ENCODE results near the gene NUDT16L1.
"Not testable (repeated sequence)": the region's sequence is repeated elsewhere in the genome, so short reads cannot be mapped to it uniquely, and the experiment has no call there.

The NUDT16L1 gene

DNA sequence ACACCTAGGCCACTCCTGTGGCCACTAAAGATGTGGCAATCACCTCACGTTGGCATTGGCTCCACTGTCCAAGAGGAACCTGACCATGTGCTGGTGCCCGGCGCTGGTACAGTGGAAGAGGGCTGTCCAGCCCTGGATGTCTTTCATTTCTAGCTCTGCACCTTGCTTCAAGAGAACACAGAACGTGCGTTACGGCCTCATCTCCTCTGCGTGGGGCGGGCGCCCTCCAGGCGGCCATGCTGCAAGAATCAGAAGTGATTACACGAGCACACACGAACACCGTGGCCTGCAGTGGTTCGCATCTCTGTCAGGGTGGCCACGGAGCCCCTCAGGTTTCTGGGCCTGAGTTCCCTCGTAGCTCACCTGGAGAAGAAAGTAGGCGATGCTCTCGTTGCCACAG is 33.3 kb downstream of the NUDT16L1 start:
- no peak for DNase-seq

GRCh38 chr16:4728676-4729075 is 35.3 kb downstream of the NUDT16L1 start:
- no peak for DNase-seq

DNA sequence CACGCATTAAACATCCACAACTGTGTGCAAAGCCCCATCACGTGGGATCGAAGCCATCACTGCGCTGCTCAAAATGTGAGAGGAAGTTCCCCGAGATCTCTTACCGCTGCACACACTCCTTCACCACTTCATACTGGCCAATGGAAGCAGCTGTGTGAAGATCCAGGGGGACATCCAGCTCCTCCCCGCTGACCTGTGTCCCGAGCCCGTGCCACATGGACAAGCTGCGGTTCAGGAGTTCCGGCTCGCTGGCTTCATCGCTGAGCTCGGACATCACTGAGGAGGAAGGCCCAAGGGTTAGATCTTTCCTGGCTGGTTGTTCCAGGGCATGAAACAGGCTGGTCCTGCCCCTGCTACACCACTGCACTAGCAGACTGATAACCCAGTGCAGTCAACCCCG is 36.5 kb downstream of the NUDT16L1 start:
- no peak for DNase-seq

DNA sequence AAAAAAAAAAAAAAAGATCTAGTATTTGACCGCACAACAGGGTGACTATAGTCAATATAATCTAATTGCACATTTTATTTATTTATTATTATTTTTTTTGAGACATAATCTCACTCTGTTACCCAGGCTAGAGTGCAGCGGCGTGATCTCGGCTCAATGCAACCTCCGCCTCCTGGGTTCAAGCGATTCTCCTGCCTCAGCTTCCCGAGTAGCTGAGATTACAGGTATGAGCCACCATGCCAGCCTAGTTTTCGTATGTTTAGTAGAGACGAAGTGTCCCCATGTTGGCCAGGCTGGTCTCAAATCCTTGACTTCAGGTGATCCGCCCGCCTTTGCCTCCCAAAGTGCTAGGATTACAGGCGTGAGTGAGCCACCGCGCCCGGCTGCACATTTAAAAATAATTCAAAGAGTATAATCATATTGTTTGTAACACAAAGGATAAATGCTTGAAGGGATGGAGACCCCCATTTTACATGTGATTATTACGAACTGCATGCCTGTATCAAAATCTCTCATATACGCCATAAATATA is 39.9 kb downstream of the NUDT16L1 start:
- no peak for DNase-seq

DNA sequence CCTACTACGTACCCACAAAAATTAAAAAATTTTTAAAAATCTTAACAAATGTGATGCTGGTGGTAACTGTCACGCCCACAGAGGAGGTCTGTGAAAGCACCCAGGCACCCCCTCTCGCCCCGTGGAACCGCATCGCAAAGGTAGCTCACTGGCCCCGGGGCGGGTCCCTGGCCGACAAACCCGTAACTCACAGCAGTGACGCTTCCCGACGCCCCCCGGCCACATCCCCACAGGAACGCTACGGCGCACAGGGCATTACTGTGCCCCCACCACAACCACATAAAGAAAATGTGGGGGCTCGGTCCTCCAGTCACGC is 40.3 kb downstream of the NUDT16L1 start:
- no peak for DNase-seq

DNA sequence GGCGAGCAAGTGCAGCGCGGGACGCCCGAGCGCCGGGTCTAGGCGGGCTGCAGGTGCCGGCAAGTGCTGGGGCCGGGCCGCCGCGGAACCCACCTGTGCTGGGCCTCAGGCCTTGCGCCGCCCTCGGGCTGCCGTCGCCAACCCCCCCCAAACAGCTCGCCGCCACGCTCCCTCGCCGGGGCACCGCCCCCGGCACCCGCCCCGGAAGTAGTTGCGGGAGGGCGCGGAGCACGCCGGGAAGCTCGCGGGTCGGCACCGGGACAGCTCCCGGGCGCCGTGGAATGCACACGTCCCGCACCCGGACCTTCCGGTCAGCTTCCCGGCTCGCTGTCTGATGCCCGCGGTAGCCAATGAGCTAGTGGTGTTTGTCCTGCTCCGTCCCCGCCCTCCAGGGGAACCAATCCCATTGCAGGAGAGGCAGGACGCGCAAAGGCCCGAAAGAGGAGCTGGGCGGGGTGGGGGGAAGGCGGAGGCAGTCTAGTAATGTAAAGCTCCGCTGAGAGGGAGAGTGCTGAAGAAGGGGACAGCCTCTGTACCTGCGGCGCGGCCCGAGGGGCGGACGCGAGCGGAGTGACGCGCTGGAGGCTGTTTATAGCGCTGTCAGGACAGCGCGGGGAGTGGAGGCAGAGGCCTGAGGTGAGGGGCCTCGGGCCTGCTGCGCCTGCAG is 40.8 kb downstream of the NUDT16L1 start, which contains the start of the genes ANKS3 and DNAAF8:
TSS of gene ANKS3 (minus strand) at position 209 of the 667 bp plus-strand sequence. CDS start 4,122 bp downstream, outside the sequence.
TSS of gene DNAAF8 (plus strand) at position 475 of the 667 bp plus-strand sequence. CDS start 1,978 bp downstream, outside the sequence.
- peak; percentile 91 for DNase-seq

GRCh38 chr16:4734730-4735535 is 41.6 kb downstream of the NUDT16L1 start:
- DNase-seq, result peak; percentile 82

- no peak for DNase-seq
Measured at GRCh38 chr16:4736546-4736945, 43.2 kb downstream of the NUDT16L1 start.

- no peak for DNase-seq
Measured at GRCh38 chr16:4737545-4737944, 44.2 kb downstream of the NUDT16L1 start.

GRCh38 chr16:4738370-4738769 is 45.0 kb downstream of the NUDT16L1 start:
- not testable (repeated sequence) for DNase-seq

DNA sequence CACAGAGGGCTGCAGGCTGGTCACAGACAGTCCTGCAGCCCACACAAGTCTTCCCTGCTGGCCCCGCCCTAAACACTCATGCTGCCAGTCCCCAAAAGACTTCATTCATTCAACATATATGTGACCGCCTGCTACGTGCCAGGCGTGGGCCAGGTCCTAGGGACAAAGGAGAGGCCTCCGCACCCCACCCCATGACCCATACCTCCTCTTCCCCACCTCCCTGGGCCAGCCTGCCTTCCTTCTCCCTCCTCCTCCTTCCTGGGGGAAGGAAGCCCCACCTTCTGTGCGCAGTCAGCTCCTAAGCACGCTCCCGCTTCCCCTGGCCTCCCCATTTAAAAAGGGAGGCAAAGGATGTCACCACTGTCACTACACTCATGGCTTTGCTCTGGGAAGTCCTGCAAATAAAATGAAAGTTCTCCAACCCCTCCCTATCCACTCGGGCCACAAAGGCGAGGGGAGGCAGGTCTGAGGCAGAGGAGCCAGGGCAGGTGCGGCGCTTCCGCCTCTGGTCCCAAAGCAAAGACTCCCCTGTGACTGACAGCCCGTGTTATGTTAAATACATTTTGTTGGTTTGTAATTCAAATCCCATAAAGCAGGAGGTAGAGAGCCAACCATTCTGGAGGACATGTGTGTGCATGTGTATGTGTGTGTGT is 50.0 kb downstream of the NUDT16L1 start:
- no peak for DNase-seq

- DNase-seq, result no peak
Measured at GRCh38 chr16:4744555-4745273, 51.4 kb downstream of the NUDT16L1 start.

DNA sequence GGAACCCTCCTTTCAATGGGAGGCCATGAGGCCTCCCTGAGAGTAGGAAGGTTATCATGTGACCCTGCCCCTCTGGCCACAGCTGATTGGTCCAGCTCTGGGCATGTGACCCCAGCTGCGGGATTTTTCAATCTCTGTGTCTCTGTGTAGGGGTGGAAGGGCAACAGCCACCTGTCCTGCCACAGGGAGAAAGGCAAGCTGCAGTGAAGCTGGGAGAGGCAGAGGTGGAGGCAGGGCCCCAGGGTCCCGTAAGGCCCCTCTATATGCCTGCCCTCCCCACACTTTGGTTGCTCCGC is 51.9 kb downstream of the NUDT16L1 start:
- DNase-seq, result no peak

Measured in COR-L47 (cell line).